Right ventricle myocardium inferior (tissue), 1 donor: ENCODE results near the gene ITGA1. TPM values are rescaled to one million over a fixed set of nuclear protein-coding genes. Genes with fewer than 3 reads are reported as not detected.

Source experiments
- ATAC-seq: fragments of 200-7000 bp; cut with Tn5 transposase; one replicate; pipeline ENCODE4 v1.9.1; 2020; ENCODE audit warnings: mild to moderate bottlenecking, moderate library complexity
- DNase-seq: peaks from one replicate; pipeline ENCODE4 v3.0.0; 2021; ENCODE audit errors: missing footprints
- intact Hi-C: fragments of 100-400 bp; cut with DNase I; formaldehyde crosslinking; loops from one replicate; pipeline ENCODE4 v1.11.0; 2022
- total RNA-seq: library from RNA; stranded (reverse); fragmentation: NEBNext Ultra II Directional; extraction: Animal tissue kit (Norgen Biotek cat#: 25700); gene quantifications from one replicate; pipeline ENCODE4 v1.2.1, GENCODE V29; 2021
- donor health status: DM: no; HTN: yes; CAD: no; lungs with severe emphysema.

The ITGA1 gene
- total RNA-seq, 1 donor from 2014 or later, result 29.9 TPM

DNA sequence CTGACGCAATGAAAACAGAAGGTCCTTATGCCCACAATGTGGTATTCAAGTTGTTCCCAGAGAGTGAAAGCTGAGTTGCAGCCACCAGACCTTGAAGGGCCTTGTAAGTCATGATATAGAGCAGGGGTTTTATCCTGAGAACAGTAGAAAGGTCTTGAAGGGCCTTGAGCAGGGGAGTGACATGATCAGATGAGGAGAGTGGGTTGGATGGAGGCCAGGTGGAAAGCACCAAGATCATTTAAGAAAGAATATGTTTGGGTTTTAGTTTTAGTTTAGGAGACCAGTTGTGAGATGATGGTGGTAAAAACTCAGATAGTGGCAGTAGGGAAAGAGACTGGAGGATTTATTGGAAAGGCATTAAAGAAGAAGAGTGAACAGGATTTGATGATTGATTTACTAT, 207.4 kb downstream of the ITGA1 start:
- ATAC-seq, result no peak
- intact Hi-C loops, result no loop called here
- DNase-seq, result no peak

DNA sequence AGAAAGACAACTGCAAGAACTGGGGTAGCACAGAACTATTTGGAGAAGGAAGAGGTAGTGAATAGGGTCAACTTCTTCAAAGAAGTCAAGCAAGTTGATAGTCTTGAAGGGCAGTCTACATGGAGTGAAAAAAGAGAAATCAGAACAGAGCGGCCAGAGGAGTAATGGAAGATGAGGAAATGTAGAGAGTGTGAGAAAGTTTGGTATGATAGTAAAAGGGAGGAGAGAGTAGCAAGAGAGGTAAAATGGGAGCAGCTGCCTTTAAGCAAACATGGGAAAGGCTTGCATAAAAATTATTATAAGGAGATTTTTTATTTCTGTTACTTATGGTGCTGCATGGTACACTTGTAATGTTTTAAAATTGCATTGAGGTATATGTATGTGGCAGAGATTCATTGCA, 208.2 kb downstream of the ITGA1 start:
- intact Hi-C loops, result no loop called here
- DNase-seq (no peak), ATAC-seq (no peak)

DNA sequence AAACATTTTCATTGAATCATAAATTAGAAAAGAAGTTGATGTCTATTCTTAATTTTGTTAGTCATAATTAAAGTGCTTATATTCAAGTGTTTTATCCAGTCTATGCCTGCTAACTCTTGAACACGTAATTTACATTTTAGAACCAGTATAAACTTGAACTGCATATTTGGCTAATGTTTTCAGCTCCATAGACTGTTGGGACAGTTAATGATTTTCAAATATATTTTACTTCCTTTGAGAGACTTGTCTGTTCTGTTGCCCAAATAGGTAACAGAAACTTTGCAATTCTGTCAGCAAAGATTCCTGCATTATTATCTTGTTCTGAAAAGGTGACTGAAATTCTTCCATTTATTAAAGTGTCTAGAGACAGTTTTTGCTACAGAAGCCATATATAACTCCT, 209.3 kb downstream of the ITGA1 start:
- ATAC-seq (no peak), DNase-seq (no peak)
- intact Hi-C loops, result no loop called here

DNA sequence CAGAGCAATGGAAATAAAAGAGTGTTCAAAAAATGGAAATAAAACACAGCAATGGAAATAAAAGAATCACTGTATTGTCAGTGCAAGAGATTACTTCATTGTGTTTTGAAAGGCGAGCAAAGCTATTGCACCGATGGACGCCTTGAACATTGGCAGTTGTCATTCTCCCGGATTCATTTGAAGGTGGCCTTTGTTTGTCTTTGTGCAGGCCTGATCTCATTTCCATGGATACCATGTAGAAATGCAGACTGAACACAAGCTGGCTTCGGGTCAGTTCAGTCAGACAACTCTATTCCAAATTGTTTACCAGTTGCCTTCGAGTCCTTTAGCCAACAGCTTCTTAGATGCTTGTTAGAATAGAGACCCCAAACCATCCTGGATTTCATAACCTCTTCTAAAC, 209.7 kb downstream of the ITGA1 start:
- ATAC-seq (no peak), DNase-seq (no peak)
- intact Hi-C loops, result no loop called here

DNA sequence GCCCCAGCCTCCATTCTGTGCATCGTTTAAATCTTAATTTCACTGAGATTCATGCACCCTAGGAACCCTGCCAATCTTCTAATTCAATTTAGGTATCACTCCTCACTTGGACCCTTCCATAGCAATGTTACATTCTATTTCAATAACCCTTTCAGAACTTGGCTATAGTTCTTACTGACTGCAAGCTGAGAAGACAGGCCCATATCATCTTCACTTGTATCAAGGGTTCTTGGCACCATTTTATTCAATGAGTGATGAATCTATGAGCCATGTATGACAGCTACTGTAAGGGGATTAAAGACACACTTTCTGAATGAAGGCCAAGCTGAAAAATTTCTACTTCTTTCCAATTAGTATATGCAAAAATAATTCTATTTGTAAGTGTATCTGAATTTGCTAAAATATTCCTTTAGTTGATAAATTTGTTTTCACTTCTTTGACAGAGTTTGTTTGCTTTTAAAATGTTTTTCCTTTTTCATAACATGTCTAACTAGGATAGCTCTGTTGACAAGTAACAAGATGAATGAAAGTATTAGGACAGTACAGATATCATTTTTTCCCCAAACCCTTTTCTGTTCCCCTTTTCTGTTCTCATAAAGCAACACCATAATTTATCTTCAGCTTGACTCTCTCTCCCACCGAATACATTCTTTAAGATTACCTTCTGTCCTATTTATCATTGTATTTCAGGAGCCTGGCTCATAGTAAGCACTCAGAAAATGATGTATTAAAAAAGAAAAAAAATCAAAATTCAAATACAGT, 211.0 kb downstream of the ITGA1 start:
- intact Hi-C loops, result no loop called here
- DNase-seq (no peak), ATAC-seq (no peak)

DNA sequence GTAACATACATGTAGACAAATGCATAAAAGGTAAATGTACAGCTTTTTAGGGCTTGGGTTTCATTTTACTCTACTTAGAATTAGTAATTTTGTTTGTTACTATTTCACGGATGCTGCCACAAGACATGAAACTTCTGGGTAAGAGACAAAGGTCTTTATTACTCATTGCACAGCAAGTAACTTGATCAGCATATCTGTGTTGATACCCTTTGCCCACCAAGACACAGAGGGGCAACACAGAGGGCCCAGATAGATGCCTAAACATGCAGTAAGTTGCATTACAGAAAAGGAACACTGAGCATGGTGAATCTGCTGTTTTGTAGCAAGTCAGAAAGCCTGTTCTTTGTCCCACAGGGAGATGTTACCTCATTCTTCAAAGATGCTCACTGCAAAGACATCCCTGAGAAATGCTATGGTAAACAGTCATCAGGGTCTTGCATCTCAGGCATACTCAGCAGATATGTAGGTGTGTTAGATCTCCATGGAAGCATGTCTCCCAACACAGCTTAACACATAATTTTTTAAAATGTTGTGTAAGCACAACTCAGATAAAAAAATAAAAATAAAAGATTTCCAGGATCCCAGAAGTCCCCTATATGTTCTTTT, 211.7 kb downstream of the ITGA1 start:
- ATAC-seq, result no peak
- DNase-seq, result no peak
- intact Hi-C loops, result no loop called here

DNA sequence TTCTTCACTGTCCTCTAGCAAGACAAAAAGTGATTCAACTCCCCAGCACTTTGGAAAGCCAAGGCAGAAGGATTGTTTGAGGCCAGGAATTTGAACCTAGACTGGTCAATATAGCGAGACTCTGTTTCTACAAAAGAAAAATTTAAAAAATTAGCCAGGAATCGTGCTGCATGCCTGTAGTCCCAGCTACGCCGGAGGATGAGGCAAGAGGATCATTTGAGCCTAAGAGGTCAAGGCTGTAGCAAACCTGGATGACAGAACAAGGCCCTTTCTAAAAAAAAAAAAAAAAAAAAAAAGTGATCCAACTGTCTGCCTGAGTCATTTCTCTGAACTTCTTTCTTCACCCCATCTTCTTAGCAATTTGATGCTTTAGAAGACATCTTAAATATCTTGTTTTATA, 213.8 kb downstream of the ITGA1 start:
- intact Hi-C loops, result no loop called here
- no peak for DNase-seq
- no peak for ATAC-seq

DNA sequence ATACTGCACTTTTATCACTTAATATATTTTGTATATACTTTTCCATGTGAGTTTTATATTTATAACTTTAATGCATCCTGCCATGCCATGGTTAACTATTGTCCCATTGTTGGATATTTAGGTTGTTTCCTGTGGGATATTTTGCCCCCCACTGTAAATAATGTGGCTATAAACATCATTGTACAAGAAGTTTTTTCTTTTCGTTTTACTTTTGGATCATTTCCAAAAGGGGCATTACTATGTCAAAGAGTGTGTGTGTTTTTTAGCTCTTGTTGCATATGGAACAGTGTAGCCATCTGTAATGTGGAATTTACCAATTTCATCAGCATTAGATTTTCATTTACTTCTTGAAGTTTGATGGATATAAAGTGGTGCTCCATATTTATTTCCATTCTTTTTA, 214.8 kb downstream of the ITGA1 start:
- no peak for DNase-seq
- intact Hi-C loops, result no loop called here
- no peak for ATAC-seq

DNA sequence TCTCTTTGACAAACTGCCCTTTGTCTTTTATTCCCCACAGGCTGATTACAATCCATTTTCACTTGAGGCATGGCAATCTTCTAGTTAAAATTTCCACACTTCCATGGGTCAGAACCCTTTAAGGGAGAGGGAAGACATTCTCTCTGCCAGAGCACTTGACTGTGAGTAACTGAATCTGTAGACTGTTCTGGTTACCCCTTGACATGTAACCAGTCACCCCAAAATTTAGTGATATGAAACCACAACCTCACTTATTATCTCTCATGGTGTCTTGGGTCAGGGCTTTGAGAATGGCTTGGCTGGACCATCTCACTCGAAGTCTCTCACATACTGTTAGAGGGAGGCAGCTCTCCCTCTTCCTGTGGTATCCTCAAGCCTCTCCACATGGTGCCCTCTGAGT, 215.4 kb downstream of the ITGA1 start:
- no peak for DNase-seq
- intact Hi-C loops, result no loop called here
- no peak for ATAC-seq

DNA sequence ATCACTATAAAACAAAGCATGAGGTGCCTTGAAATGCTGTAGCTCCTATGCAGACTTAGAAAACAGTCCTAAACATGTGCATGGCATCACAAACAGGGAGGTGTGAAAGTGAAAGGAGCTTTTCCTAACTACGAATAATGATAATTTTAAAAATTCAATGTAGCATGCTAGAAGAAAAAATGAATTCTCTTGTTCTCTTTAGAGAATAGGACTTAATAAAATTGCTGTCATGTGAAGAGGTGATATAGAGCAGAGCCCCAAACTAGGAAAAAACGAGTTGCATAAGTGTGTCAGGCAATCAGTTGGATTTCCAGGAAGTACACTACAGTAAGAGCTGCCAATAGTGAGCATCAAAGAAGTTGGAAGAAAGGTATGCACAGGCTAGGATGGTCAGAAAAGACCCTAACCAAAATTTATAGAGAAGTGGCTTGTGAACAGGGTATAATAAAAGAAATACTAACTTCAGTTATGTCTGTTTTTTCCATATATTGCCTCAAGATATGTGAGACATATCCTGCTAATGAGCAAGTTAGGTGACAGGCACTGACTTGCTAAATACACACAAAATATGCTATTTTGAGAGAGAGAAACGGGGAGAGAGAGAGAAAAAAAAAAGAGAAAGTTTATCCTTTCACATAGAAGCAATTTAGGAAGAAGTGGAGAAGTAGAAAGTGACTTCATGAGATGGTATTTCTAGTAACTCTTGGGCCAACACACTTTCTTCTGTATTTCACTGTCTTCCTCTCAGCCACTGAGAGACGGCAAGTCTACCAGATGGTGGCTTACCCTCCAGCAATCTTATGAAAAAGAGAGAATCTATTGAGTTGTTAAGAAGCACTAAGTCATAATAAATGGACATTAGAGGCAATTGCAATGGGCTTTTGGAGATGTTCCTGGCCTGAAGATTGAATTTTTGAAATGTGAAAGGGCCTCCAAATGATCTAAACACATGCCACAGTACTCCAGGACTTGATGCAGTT, 219.5 kb downstream of the ITGA1 start:
- intact Hi-C loops, result no loop called here
- DNase-seq (no peak), ATAC-seq (no peak)

DNA sequence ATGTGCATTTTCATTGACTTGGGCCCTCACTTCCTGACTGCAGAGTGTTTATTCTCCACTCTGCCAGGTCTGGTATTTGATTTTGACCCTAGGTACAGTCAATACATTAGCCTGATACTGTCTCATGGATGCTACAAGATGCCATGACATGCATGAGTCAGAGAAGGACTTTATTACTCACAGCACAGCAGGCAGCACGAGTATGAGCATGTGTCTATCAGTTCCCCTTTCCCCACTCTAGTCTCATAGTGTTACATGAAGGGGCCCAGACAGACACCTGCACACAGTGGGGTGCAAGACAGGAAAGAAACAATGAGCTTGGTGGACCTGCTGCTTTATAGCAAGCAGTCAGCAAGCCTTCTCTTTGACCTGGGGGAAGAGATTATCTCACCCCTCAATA, 221.0 kb downstream of the ITGA1 start:
- intact Hi-C loops, result no loop called here
- DNase-seq (no peak), ATAC-seq (no peak)

Other genes with a start within 250 kb of the ITGA1 start
- 20.5 TPM for gene PELO, start within 50 bp of the ITGA1 start, total RNA-seq
- gene ITGA2, start 201.4 kb downstream of the ITGA1 start, total RNA-seq, result 0.78 TPM